ENCODE results near the gene PRKAR1B. TPM values are rescaled to one million over a fixed set of nuclear protein-coding genes. Genes with fewer than 3 reads are reported as not detected.

The PRKAR1B gene
- total and polyA plus RNA-seq, 7 donors: 1.4 to 4.6 (median 1.9) TPM

DNA sequence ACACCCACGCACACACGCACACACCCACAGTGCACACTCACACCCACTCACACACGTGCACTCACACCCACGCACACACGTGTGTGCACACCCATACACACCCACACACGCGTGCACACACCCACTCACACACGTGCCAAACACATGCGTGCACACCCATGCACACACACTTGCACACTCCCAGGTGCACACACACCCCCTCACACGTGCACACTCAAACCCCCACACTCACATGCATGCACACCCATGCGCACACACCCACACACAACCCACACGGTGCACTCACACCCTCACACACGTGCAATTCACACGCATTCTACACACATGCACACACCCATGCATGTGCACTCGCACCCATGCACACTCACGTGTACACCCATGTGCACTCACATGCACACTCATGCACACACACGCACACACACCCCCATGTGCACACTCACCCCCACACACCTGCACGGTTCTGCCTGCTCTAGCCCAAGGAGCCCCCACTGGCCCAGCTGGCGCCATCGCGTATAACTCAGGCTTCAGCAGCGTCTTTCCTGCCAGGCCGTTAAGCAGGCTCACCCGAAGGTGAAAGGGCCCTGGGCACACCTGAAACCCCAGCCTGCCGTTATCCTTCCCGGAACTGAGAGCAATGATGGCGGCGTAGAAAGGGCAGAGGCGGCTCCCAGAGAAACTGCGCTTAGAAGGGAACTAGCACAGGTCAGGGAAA lies 143.5 kb downstream of the PRKAR1B start:
- DNase-seq: no peak
- Histone ChIP-seq H3K4me3 (no peak overlapping the region), H3K36me3 (ENCODE audit: insufficient read depth in 1 of 2, low read depth in 1 of 2) (no peaks in the 10 kb centered on the region), H3K9me3 (no peaks in the 10 kb centered on the region), H3K27ac (no peak overlapping the region), H3K4me1 (no peaks in the 10 kb centered on the region), H3K27me3 (ENCODE audit: insufficient read depth in 3 of 3, low read length in 2 of 3) (no peaks in the 10 kb centered on the region)
- TF ChIP-seq, protein P1, sequence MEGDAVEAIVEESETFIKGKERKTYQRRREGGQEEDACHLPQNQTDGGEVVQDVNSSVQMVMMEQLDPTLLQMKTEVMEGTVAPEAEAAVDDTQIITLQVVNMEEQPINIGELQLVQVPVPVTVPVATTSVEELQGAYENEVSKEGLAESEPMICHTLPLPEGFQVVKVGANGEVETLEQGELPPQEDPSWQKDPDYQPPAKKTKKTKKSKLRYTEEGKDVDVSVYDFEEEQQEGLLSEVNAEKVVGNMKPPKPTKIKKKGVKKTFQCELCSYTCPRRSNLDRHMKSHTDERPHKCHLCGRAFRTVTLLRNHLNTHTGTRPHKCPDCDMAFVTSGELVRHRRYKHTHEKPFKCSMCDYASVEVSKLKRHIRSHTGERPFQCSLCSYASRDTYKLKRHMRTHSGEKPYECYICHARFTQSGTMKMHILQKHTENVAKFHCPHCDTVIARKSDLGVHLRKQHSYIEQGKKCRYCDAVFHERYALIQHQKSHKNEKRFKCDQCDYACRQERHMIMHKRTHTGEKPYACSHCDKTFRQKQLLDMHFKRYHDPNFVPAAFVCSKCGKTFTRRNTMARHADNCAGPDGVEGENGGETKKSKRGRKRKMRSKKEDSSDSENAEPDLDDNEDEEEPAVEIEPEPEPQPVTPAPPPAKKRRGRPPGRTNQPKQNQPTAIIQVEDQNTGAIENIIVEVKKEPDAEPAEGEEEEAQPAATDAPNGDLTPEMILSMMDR (IDR thresholded peaks at IDR 0.05): no peak
- intact Hi-C loops (cut with DNase I): no loop called here
- WGBS, 3 donors: 82 to 96% (median 89%) methylated on average over 29 to 30 of the region's 30 CpGs
- no peak for ATAC-seq

DNA sequence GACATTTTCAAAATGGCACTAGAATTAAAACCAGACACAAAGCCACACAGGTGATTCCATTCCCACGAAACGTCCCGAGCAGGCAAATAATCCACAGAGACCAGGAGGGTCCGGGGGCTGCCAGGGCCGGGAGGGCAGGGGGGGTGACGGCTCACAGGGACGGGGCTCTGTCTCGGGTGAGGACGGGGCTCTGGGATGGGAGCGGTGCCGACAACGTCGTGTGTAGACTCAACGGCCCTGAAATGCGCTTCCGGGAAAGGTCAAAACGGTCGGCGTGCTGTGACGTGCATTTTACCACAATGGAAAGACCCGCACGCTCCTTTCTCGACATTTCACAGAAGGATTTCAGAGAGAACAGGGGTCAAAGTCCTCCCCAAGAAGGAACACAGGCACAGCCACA lies 144.2 kb downstream of the PRKAR1B start:
- intact Hi-C loops (cut with DNase I): no loop called here

DNA sequence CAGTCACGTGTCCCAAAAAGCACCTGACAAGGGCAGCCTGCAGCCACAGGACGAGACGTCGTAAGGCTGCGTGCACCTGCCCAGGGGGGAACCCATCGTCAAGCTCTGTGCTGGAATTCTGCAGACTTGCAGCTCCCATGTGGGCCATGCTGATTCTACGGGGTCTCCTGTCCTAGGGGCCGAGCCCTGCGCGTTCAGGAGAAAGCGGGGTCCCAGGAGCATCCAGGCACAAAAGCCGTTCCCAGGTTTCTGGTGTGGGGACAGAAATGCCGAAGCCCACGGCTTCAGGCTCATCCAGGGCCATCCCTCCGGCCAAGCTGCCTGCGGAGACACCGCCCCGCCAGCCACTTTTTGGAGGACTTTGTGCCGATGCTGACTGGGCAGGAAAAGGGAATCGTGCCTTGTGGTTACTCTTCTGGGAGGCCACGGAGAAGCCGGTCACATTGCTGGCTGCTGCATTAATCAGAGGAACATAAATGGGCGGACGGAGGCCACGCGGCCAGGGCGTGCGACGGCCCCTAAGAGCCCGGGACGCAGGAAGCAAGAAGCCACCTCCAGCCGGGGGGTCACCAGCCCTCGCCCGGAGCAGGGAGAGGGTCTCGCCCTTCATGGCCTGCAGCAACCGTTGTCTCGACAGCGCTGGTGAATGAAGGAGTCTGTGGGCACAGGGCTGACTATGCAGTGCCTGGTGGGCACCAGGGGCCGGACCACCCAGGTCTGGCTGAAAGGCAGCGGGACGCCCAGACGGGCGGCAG lies 144.8 kb downstream of the PRKAR1B start:
- DNase-seq: no peak
- WGBS, 3 donors: 95 to 96% (median 96%) methylated on average over 43 of the region's 43 CpGs

More for the DNA sequence above, 144.2 kb downstream of the PRKAR1B start:
- WGBS, 3 donors: 93 to 95% (median 94%) methylated on average over 23 of the region's 23 CpGs
- Histone ChIP-seq H3K9me3 (no peaks in the 10 kb centered on the region), H3K27me3 (ENCODE audit: insufficient read depth in 3 of 3, low read length in 2 of 3) (peaks cover 0 to 5% (median 0%) of the 10 kb centered on the region in 3 donors), H3K27ac (no peak overlapping the region), H3K4me3 (no peak overlapping the region), H3K36me3 (ENCODE audit: insufficient read depth in 1 of 2, low read depth in 1 of 2) (no peaks in the 10 kb centered on the region), H3K4me1 (no peaks in the 10 kb centered on the region)
- peak in 1 of 2 donors; percentile 2 for DNase-seq
- ATAC-seq: no peak
- TF ChIP-seq, protein P1 (IDR thresholded peaks at IDR 0.05): no peak

DNA sequence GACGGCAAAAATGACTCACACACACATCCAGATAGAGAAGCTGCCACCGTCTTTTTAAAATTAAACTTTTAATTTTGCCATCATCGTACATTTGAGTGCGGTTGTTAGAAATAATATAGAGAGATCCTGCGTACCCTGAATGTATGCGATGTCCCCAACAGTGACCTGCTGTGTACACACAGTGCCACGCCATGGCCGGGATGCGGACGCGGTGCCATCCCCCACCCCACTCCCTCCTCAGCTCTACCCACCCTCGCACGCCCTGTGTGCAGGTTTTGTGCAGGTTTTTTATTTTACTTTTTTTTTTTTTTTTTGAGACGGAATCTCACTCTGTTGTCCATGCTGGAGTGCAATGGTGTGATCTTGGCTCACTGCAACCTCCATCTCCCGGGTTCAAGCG lies 148.7 kb downstream of the PRKAR1B start:
- no peaks in the 10 kb centered on the region for H3K4me1 ChIP-seq
- TF ChIP-seq, protein P1 (IDR thresholded peaks at IDR 0.05): no peak
- no peak for DNase-seq
- intact Hi-C loops (cut with DNase I): no loop called here
- no peak overlapping the region for H3K27ac ChIP-seq
- no peak for ATAC-seq
- no peaks in the 10 kb centered on the region for H3K9me3 ChIP-seq
- peaks cover 0 to 48% (median 7%) of the 10 kb centered on the region in 3 donors for H3K27me3 ChIP-seq (ENCODE audit: insufficient read depth in 3 of 3, low read length in 2 of 3)
- no peaks in the 10 kb centered on the region for H3K36me3 ChIP-seq (ENCODE audit: insufficient read depth in 1 of 2, low read depth in 1 of 2)
- no peak overlapping the region for H3K4me3 ChIP-seq
- WGBS, 3 donors: 78 to 94% (median 81%) methylated on average over 16 of the region's 16 CpGs

More for the DNA sequence above, 144.8 kb downstream of the PRKAR1B start:
- TF ChIP-seq, protein P1 (IDR thresholded peaks at IDR 0.05): no peak
- peaks cover 0 to 11% (median 0%) of the 10 kb centered on the region in 3 donors for H3K27me3 ChIP-seq (ENCODE audit: insufficient read depth in 3 of 3, low read length in 2 of 3)
- intact Hi-C loops (cut with DNase I): no loop called here
- no peak for ATAC-seq
- no peaks in the 10 kb centered on the region for H3K4me1 ChIP-seq
- no peak overlapping the region for H3K27ac ChIP-seq
- H3K9me3 ChIP-seq: no peaks in the 10 kb centered on the region
- no peak overlapping the region for H3K4me3 ChIP-seq
- no peaks in the 10 kb centered on the region for H3K36me3 ChIP-seq (ENCODE audit: insufficient read depth in 1 of 2, low read depth in 1 of 2)

Data from psoas muscle (tissue), 8 donors.